ENCODE results near the gene KCNQ1.

DNA sequence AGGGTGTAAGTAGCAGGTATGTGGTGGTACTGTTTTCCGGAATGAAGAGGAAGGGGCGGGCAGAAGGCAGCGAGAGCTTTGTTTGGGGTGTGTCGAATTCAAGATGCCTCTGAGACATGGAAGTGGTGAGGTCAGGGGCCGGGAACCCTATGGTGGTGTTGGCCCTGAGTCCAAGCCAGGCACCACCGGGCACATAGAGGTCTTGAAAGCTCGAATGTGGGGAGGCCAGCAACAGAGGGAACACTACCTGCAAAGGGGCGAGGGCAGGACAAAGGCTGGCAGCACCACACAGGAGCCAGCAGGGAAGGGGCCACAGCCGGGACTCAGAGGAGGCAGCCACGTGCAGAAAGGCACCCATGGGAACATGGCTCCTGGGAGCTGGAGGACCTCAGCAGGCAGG lies 383.0 kb downstream of the KCNQ1 start:
- no peak for TF ChIP-seq CTCF (IDR thresholded peaks at IDR 0.05)
- no peak for TF ChIP-seq POLR2A (IDR thresholded peaks at IDR 0.05)
- TF ChIP-seq POLR2AphosphoS5 (IDR thresholded peaks at IDR 0.05), result no peak

Data from sigmoid colon (tissue), 4 donors.